ENCODE measurements around the gene HOXA6.

HOXA6 gene

GRCh38 chr7:27163288-27164044 lies 15.9 kb upstream of the HOXA6 start:
- no peak for TF ChIP-seq CTCF (IDR thresholded peaks at IDR 0.05; ENCODE audit: low read length, missing control alignments)

GRCh38 chr7:27162561-27163287 lies 15.2 kb upstream of the HOXA6 start:
- H3K4me3 ChIP-seq (replicated peaks; ENCODE audit: low read depth, low read length): no peak overlapping the region
- no peak for DNase-seq (ENCODE audit: low read depth)
- TF ChIP-seq CTCF (IDR thresholded peaks at IDR 0.05; ENCODE audit: low read length, missing control alignments): no peak

More at GRCh38 chr7:27163288-27164044, 15.9 kb upstream of the HOXA6 start:
- DNase-seq (ENCODE audit: low read depth): no peak
- no peak overlapping the region for H3K4me3 ChIP-seq (replicated peaks; ENCODE audit: low read depth, low read length)

- no peak for TF ChIP-seq CTCF (IDR thresholded peaks at IDR 0.05; ENCODE audit: low read length, missing control alignments)
- no peak overlapping the region for H3K4me3 ChIP-seq (replicated peaks; ENCODE audit: low read depth, low read length)
- no peak for DNase-seq (ENCODE audit: low read depth)
Measured at GRCh38 chr7:27161721-27162560, 14.4 kb upstream of the HOXA6 start.

GRCh38 chr7:27161214-27161720 lies 13.7 kb upstream of the HOXA6 start:
- TF ChIP-seq CTCF (IDR thresholded peaks at IDR 0.05; ENCODE audit: low read length, missing control alignments): no peak
- H3K4me3 ChIP-seq (replicated peaks; ENCODE audit: low read depth, low read length): peak overlapping the region; percentile 48
- no peak for DNase-seq (ENCODE audit: low read depth)

- peak; percentile 86 for TF ChIP-seq CTCF (IDR thresholded peaks at IDR 0.05; ENCODE audit: low read length, missing control alignments)
- peak overlapping the region; percentile 48 for H3K4me3 ChIP-seq (replicated peaks; ENCODE audit: low read depth, low read length)
- DNase-seq (ENCODE audit: low read depth): peak; percentile 82
Measured at GRCh38 chr7:27160546-27161213, 13.1 kb upstream of the HOXA6 start.

- no peak for DNase-seq (ENCODE audit: low read depth)
- no peak overlapping the region for H3K4me3 ChIP-seq (replicated peaks; ENCODE audit: low read depth, low read length)
Measured at GRCh38 chr7:27160145-27160545, 12.6 kb upstream of the HOXA6 start.

More at GRCh38 chr7:27160145-27160545, 12.6 kb upstream of the HOXA6 start:
- no peak for TF ChIP-seq CTCF (IDR thresholded peaks at IDR 0.05; ENCODE audit: low read length, missing control alignments)

Measured in fibroblast of pulmonary artery (primary cell).